Upper lobe of right lung (tissue), 1 donor: ENCODE results near the gene FAM47E. TPM values are rescaled to one million over a fixed set of nuclear protein-coding genes. Genes with fewer than 3 reads are reported as not detected.

Source experiments
- ATAC-seq: fragments of 200-7000 bp; cut with Tn5 transposase; one replicate; pipeline ENCODE4 v1.9.1; 2020; ENCODE audit warnings: mild to moderate bottlenecking, moderate library complexity
- DNase-seq: peaks from one replicate; pipeline ENCODE4 v3.0.0-alpha.2; 2020
- H3K27ac ChIP-seq: fragments of 200-600 bp; one replicate; pipeline ENCODE4 v1.8.0; 2022
- H3K27me3 ChIP-seq: fragments of 200-600 bp; one replicate; pipeline ENCODE4 v1.8.0; 2022; ENCODE audit warnings: mild to moderate bottlenecking
- H3K36me3 ChIP-seq: fragments of 200-600 bp; one replicate; pipeline ENCODE4 v1.8.0; 2022
- H3K4me1 ChIP-seq: fragments of 200-600 bp; one replicate; pipeline ENCODE4 v1.8.0; 2022
- H3K4me3 ChIP-seq: fragments of 200-600 bp; one replicate; pipeline ENCODE4 v1.8.0; 2022; ENCODE audit warnings: mild to moderate bottlenecking
- H3K9me3 ChIP-seq: fragments of 200-600 bp; one replicate; pipeline ENCODE4 v1.8.0; 2022
- intact Hi-C: fragments of 100-400 bp; cut with DNase I; formaldehyde crosslinking; loops from one replicate; pipeline ENCODE4 v1.11.0; 2022
- total RNA-seq: library from RNA; stranded (reverse); fragmentation: NEBNext Ultra II Directional; extraction: Animal tissue kit (Norgen Biotek cat#: 25700); gene quantifications from one replicate; pipeline ENCODE4 v1.2.1, GENCODE V29; 2021
- TF ChIP-seq, protein P1 (sequence below): fragments of 200-600 bp; IDR thresholded peaks from one replicate; pipeline ENCODE4 v1.8.0; 2022; ENCODE audit warnings: antibody characterized with exemption
- donor health status: DM: no; HTN: yes; CAD: no; lungs with severe emphysema.

The FAM47E gene
- total RNA-seq, 1 donor from 2014 or later = 3.6 TPM

- Histone ChIP-seq H3K27ac (no peak overlapping the region), H3K4me3 (no peak overlapping the region), H3K36me3 (no peaks in the 10 kb centered on the region), H3K4me1 (peaks cover 6% of the 10 kb centered on the region), H3K9me3 (no peaks in the 10 kb centered on the region), H3K27me3 (no peaks in the 10 kb centered on the region)
- TF ChIP-seq, protein P1, sequence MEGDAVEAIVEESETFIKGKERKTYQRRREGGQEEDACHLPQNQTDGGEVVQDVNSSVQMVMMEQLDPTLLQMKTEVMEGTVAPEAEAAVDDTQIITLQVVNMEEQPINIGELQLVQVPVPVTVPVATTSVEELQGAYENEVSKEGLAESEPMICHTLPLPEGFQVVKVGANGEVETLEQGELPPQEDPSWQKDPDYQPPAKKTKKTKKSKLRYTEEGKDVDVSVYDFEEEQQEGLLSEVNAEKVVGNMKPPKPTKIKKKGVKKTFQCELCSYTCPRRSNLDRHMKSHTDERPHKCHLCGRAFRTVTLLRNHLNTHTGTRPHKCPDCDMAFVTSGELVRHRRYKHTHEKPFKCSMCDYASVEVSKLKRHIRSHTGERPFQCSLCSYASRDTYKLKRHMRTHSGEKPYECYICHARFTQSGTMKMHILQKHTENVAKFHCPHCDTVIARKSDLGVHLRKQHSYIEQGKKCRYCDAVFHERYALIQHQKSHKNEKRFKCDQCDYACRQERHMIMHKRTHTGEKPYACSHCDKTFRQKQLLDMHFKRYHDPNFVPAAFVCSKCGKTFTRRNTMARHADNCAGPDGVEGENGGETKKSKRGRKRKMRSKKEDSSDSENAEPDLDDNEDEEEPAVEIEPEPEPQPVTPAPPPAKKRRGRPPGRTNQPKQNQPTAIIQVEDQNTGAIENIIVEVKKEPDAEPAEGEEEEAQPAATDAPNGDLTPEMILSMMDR = no peak
- ATAC-seq = no peak
- DNase-seq = no peak
- intact Hi-C loops = no loop called here
Observed at GRCh38 chr4:76316131-76316530, 64.6 kb downstream of the FAM47E start.

GRCh38 chr4:76322236-76322635 lies 70.7 kb downstream of the FAM47E start:
- intact Hi-C loops = no loop called here
- no peak overlapping the region for H3K4me3 ChIP-seq
- no peak overlapping the region for H3K27ac ChIP-seq
- H3K36me3 ChIP-seq = no peaks in the 10 kb centered on the region
- H3K9me3 ChIP-seq = peaks cover 6% of the 10 kb centered on the region
- TF ChIP-seq, protein P1 = no peak
- H3K27me3 ChIP-seq = no peaks in the 10 kb centered on the region
- ATAC-seq (no peak), DNase-seq (no peak)
- H3K4me1 ChIP-seq = no peaks in the 10 kb centered on the region

DNA sequence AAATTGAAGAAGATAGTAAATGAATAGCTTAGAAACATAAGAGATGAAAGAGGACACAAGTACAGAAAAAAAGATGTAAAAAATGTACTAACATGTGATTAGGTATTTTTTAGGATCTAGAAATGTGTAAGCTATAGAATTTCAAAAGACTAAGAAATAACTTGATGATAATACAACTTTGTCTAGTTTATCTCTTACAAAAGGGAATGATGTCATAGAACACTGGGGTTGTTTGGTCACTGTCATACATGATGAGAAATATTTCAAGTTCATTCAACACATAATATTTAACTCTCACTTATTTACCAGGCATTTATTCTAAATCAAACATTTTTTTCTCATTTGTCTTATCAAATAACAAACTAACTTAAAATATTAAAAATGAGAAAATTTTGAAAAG lies 73.6 kb downstream of the FAM47E start:
- no peak for ATAC-seq
- H3K36me3 ChIP-seq = no peaks in the 10 kb centered on the region

DNA sequence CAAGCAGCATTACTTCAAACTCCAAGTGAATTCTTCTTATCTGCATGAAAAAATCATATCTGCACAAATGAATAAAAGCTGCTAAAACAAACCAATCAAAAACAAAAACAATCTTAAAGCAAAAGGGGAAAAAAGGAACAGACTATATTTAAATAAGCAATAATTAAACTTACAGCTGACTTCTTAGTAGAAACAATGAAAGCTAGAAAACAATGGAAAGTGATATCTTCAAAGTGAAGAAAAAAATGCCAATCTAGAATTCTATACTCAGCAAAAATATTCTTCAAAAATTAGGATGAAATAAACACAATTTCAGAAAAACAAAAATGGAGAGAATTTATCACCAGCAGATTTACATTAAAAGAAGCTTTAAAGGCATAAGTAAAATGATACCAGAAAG lies 75.0 kb downstream of the FAM47E start:
- intact Hi-C loops = no loop called here
- DNase-seq (no peak), ATAC-seq (no peak)
- Histone ChIP-seq H3K27me3 (no peaks in the 10 kb centered on the region), H3K4me3 (no peak overlapping the region), H3K36me3 (no peaks in the 10 kb centered on the region), H3K27ac (no peak overlapping the region), H3K9me3 (peaks cover 6% of the 10 kb centered on the region), H3K4me1 (no peaks in the 10 kb centered on the region)
- TF ChIP-seq, protein P1 = no peak

More for the DNA sequence above, 73.6 kb downstream of the FAM47E start:
- intact Hi-C loops = no loop called here
- H3K27ac ChIP-seq = no peak overlapping the region
- TF ChIP-seq, protein P1 = no peak
- no peak overlapping the region for H3K4me3 ChIP-seq
- no peak for DNase-seq
- H3K4me1 ChIP-seq = no peaks in the 10 kb centered on the region
- H3K9me3 ChIP-seq = peaks cover 6% of the 10 kb centered on the region
- H3K27me3 ChIP-seq = no peaks in the 10 kb centered on the region

Other genes starting within 250 kb of the FAM47E start
- 1.4 TPM for gene CXCL9, start 244.2 kb upstream of the FAM47E start, total RNA-seq
- 3.3 TPM for gene CXCL10, start 228.2 kb upstream of the FAM47E start, total RNA-seq
- gene CXCL11, start 215.7 kb upstream of the FAM47E start, total RNA-seq = not detected
- gene ART3, start 177.0 kb upstream of the FAM47E start, total RNA-seq = not detected
- gene NUP54, start 103.3 kb upstream of the FAM47E start, total RNA-seq = 38.2 TPM
- 190 TPM for gene SCARB2, start 37.9 kb upstream of the FAM47E start, total RNA-seq
- gene STBD1, start 55.0 kb downstream of the FAM47E start, total RNA-seq = 9.4 TPM
- gene CCDC158, start 169.4 kb downstream of the FAM47E start, total RNA-seq = 0.64 TPM
- 73.3 TPM for gene SHROOM3, start 183.5 kb downstream of the FAM47E start, total RNA-seq